Measurements from ENCODE around the gene ZNF18. TPM values are rescaled to one million over a fixed set of nuclear protein-coding genes. Genes with fewer than 3 reads are reported as not detected.

Gene ZNF18
- total and polyA plus RNA-seq, 2 experiments from 2014 or later: 7.3 to 9.5 TPM

DNA sequence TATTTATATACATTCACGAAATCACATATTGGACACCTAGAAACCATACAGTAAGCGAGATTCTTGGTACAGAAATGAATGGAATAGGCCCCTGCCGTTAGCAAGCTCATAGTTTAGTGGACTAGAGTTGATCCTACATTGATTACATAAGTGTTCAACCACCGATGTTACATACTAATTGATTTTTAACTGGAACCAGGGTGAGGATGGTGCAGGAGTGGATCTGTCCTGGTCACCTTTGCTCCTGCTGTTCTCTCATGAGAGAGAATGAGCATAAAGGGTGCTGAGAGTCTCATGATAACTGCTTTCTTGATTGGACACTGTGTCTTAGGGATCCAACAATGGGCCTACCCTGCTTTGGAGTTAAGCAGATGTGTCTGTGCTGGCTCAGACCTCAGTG is 37.3 kb upstream of the ZNF18 start:
- no peaks in the 10 kb centered on the region for H3K36me3 ChIP-seq (replicated peaks; ENCODE audit: insufficient read depth, low read depth)
- H3K9me2 ChIP-seq (replicated peaks; ENCODE audit: insufficient read depth): no peaks in the 10 kb centered on the region
- peaks cover 94% of the 10 kb centered on the region for H4K20me1 ChIP-seq (ENCODE audit: insufficient read depth, poor library complexity, severe bottlenecking)
- no peak overlapping the region for H3K4me3 ChIP-seq
- H2AFZ ChIP-seq: no peak overlapping the region
- peaks cover 100% of the 10 kb centered on the region for H3K79me2 ChIP-seq
- no peak for DNase-seq (ENCODE audit: low spot score)
- WGBS (ENCODE audit: low lambda C conversion rate, missing lambda C conversion rate): 86% methylated on average over 4 of the region's 4 CpGs
- TF ChIP-seq EZH2 (IDR thresholded peaks at IDR 0.05; ENCODE audit: borderline replicate concordance): no peak
- TF ChIP-seq, protein P1, sequence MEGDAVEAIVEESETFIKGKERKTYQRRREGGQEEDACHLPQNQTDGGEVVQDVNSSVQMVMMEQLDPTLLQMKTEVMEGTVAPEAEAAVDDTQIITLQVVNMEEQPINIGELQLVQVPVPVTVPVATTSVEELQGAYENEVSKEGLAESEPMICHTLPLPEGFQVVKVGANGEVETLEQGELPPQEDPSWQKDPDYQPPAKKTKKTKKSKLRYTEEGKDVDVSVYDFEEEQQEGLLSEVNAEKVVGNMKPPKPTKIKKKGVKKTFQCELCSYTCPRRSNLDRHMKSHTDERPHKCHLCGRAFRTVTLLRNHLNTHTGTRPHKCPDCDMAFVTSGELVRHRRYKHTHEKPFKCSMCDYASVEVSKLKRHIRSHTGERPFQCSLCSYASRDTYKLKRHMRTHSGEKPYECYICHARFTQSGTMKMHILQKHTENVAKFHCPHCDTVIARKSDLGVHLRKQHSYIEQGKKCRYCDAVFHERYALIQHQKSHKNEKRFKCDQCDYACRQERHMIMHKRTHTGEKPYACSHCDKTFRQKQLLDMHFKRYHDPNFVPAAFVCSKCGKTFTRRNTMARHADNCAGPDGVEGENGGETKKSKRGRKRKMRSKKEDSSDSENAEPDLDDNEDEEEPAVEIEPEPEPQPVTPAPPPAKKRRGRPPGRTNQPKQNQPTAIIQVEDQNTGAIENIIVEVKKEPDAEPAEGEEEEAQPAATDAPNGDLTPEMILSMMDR (IDR thresholded peaks at IDR 0.05; ENCODE audit: poor library complexity): no peak
- no peak for TF ChIP-seq EZH2phosphoT487 (IDR thresholded peaks at IDR 0.05; ENCODE audit: low read depth, severe bottlenecking, unreplicated experiment)
- H3K27me3 ChIP-seq: no peaks in the 10 kb centered on the region
- no peak overlapping the region for H3K27ac ChIP-seq
- no peaks in the 10 kb centered on the region for H3K4me1 ChIP-seq (ENCODE audit: insufficient read depth)
- no peaks in the 10 kb centered on the region for H3K9me3 ChIP-seq (ENCODE audit: low read depth)
- no peak overlapping the region for H3K4me2 ChIP-seq

DNA sequence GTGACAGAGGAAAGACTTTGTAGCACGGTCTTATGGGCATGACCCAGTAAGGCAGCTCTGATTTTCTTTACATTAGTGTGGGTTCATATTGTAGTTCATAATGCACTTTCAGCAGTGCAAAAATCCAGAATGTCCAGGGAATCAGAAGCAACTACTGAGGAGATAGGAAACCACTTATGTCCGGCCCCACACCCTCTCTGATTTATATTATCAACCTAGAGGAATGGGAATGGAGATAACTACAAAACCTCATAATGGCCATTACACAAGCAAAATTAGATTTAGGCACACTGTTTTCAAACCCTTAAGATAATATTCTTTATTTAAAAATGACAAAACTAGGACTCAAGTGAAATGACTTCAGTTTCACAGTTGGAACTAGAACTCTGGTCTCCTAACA is 31.3 kb upstream of the ZNF18 start:
- Histone ChIP-seq H3K27ac (no peak overlapping the region), H4K20me1 (ENCODE audit: insufficient read depth, poor library complexity, severe bottlenecking) (peaks cover 96% of the 10 kb centered on the region), H2AFZ (no peak overlapping the region), H3K9me3 (ENCODE audit: low read depth) (no peaks in the 10 kb centered on the region), H3K79me2 (peaks cover 100% of the 10 kb centered on the region), H3K36me3 (replicated peaks; ENCODE audit: insufficient read depth, low read depth) (no peaks in the 10 kb centered on the region), H3K27me3 (no peaks in the 10 kb centered on the region), H3K4me1 (ENCODE audit: insufficient read depth) (no peaks in the 10 kb centered on the region), H3K9me2 (replicated peaks; ENCODE audit: insufficient read depth) (no peaks in the 10 kb centered on the region), H3K4me2 (no peak overlapping the region), H3K4me3 (no peak overlapping the region)
- 94% methylated on average over 2 of the region's 2 CpGs for WGBS (ENCODE audit: low lambda C conversion rate, missing lambda C conversion rate)
- no peak for TF ChIP-seq EZH2 (IDR thresholded peaks at IDR 0.05; ENCODE audit: borderline replicate concordance)
- TF ChIP-seq EZH2phosphoT487 (IDR thresholded peaks at IDR 0.05; ENCODE audit: low read depth, severe bottlenecking, unreplicated experiment): no peak
- TF ChIP-seq, protein P1 (IDR thresholded peaks at IDR 0.05; ENCODE audit: poor library complexity): no peak
- DNase-seq (ENCODE audit: low spot score): no peak

DNA sequence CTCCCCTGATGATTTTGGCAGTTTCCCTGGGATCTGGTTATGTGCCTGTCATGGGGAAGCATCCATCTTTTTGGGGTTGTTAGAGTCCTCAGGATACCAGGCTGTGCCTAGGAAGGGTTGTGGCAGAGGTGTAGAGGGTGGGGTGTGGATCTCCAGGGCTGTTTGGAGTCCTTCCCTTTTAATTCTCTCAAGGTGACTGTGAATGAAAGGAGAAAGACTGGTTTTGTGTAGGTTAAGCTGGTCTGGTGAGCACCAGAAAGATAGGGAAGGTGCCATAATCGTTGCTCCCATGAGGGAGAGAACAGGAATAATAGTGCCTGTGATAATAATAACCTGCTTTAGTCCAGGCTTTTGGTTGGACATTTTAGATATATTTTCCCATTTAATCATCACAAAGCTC is 30.4 kb upstream of the ZNF18 start:
- Histone ChIP-seq H3K9me3 (ENCODE audit: low read depth) (no peaks in the 10 kb centered on the region), H3K4me3 (no peak overlapping the region), H3K4me1 (ENCODE audit: insufficient read depth) (peaks cover 7% of the 10 kb centered on the region), H3K27ac (no peak overlapping the region), H3K27me3 (no peaks in the 10 kb centered on the region), H3K79me2 (peaks cover 100% of the 10 kb centered on the region), H4K20me1 (ENCODE audit: insufficient read depth, poor library complexity, severe bottlenecking) (peaks cover 96% of the 10 kb centered on the region), H3K9me2 (replicated peaks; ENCODE audit: insufficient read depth) (no peaks in the 10 kb centered on the region), H2AFZ (no peak overlapping the region), H3K4me2 (no peak overlapping the region), H3K36me3 (replicated peaks; ENCODE audit: insufficient read depth, low read depth) (no peaks in the 10 kb centered on the region)
- 87% methylated on average over 1 of the region's 1 CpG for WGBS (ENCODE audit: low lambda C conversion rate, missing lambda C conversion rate)
- TF ChIP-seq EZH2phosphoT487 (IDR thresholded peaks at IDR 0.05; ENCODE audit: low read depth, severe bottlenecking, unreplicated experiment) (no peak), EZH2 (IDR thresholded peaks at IDR 0.05; ENCODE audit: borderline replicate concordance) (no peak)
- no peak for DNase-seq (ENCODE audit: low spot score)

DNA sequence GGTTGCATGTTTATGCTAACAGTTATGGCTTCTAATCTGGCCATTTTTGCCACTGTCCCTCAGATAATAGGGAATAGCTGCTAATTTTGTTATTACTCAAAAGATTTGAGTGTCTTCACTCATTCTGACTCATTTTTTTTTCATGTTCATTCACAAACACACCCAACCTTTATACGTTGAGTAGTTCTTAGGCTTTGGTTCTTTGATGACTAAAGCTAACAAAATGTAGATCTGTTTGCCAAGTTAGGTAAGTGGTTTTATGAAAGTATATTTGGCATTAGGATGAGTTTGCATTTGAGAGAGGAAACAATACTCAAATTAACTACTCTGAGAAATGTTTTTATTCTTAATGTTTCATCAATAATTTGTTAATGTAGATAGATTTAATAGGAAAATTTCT is 27.1 kb upstream of the ZNF18 start:
- 21% methylated on average over 1 of the region's 1 CpG for WGBS (ENCODE audit: low lambda C conversion rate, missing lambda C conversion rate)
- Histone ChIP-seq H3K79me2 (peaks cover 84% of the 10 kb centered on the region), H3K9me3 (ENCODE audit: low read depth) (no peaks in the 10 kb centered on the region), H3K4me1 (ENCODE audit: insufficient read depth) (peaks cover 20% of the 10 kb centered on the region), H3K27ac (no peak overlapping the region), H3K4me3 (no peak overlapping the region), H3K36me3 (replicated peaks; ENCODE audit: insufficient read depth, low read depth) (no peaks in the 10 kb centered on the region), H3K4me2 (peak overlapping the region; percentile 4), H2AFZ (no peak overlapping the region), H3K9me2 (replicated peaks; ENCODE audit: insufficient read depth) (no peaks in the 10 kb centered on the region), H3K27me3 (no peaks in the 10 kb centered on the region), H4K20me1 (ENCODE audit: insufficient read depth, poor library complexity, severe bottlenecking) (peaks cover 75% of the 10 kb centered on the region)
- no peak for DNase-seq (ENCODE audit: low spot score)
- TF ChIP-seq, protein P1 (IDR thresholded peaks at IDR 0.05; ENCODE audit: poor library complexity): no peak
- no peak for TF ChIP-seq EZH2 (IDR thresholded peaks at IDR 0.05; ENCODE audit: borderline replicate concordance)
- no peak for TF ChIP-seq EZH2phosphoT487 (IDR thresholded peaks at IDR 0.05; ENCODE audit: low read depth, severe bottlenecking, unreplicated experiment)

All from hepatocyte (in vitro differentiated cells).